PC-3 (cell line): ENCODE results near the gene SEPTIN12. TPM values are rescaled to one million over a fixed set of nuclear protein-coding genes. Genes with fewer than 3 reads are reported as not detected.
A peak's percentile ranks its signal among the peaks of the same experiment; 100 is the strongest.

Experiments
- ATAC-seq: fragments of 200-7000 bp; cut with Tn5 transposase; 2 replicates; pipeline ENCODE4 v1.9.1; 2020; ENCODE audit warnings: mild to moderate bottlenecking, moderate library complexity
- BruUV-seq: library from RNA; stranded (reverse); fragments of 400-500 nt; replicated peaks from 2 replicates; lab custom pipeline; 2021; lab: Mats Ljungman, UMichigan
- CTCF ChIA-PET: fragments of 300-600 bp; sonication (Branson Sonifier 250); formaldehyde crosslinking; loops from one replicate; lab custom pipeline; 2022; ENCODE audit warnings: antibody characterized with exemption; lab: Charles Lee
- POLR2A ChIA-PET: fragments of 300-600 bp; sonication (Branson Sonifier 250); formaldehyde crosslinking; loops from one replicate; lab custom pipeline; 2022; ENCODE audit warnings: antibody characterized with exemption; ENCODE audit not compliant: unreplicated experiment; lab: Charles Lee
- DNase-seq: peaks from one replicate; pipeline ENCODE4 v3.0.0-alpha.2; 2015
- H2AFZ ChIP-seq: fragments of 300-600 bp; sonication (generic); 2 replicates; pipeline ENCODE4 v1.6.0; 2016; ENCODE audit warnings: antibody characterized with exemption, low read length
- H3F3A ChIP-seq: fragments of 300-600 bp; sonication (generic); one replicate; pipeline ENCODE4 v1.6.0; 2017; ENCODE audit warnings: antibody characterized with exemption, low read length, control low read depth, mild to moderate bottlenecking; ENCODE audit not compliant: unreplicated experiment
- H3K27ac ChIP-seq: fragments of 300-600 bp; sonication (generic); 2 replicates; pipeline ENCODE4 v1.5.1; 2016; ENCODE audit warnings: mild to moderate bottlenecking, low read length
- H3K27me3 ChIP-seq: fragments of 300-600 bp; sonication (generic); 2 replicates; pipeline ENCODE4 v1.6.1; 2016; ENCODE audit warnings: low read length, mixed read lengths
- H3K36me3 ChIP-seq: fragments of 300-600 bp; sonication (generic); 2 replicates; pipeline ENCODE4 v1.6.1; 2016; ENCODE audit warnings: low read depth, mixed run types, low read length, mixed read lengths
- H3K4me1 ChIP-seq: fragments of 300-600 bp; sonication (generic); 2 replicates; pipeline ENCODE4 v1.5.1; 2016; ENCODE audit warnings: low read length; ENCODE audit not compliant: insufficient read depth
- H3K4me2 ChIP-seq: fragments of 300-600 bp; sonication (generic); 2 replicates; pipeline ENCODE4 v1.6.0; 2016; ENCODE audit warnings: low read length
- H3K4me3 ChIP-seq: fragments of 300-600 bp; sonication (generic); 2 replicates; pipeline ENCODE4 v1.5.1; 2016; ENCODE audit warnings: mild to moderate bottlenecking, low read length, mixed read lengths
- H3K79me2 ChIP-seq: fragments of 300-600 bp; sonication (generic); 2 replicates; pipeline ENCODE4 v1.6.1; 2017; ENCODE audit warnings: low read length, mixed read lengths
- H3K9ac ChIP-seq: fragments of 300-600 bp; sonication (generic); 2 replicates; pipeline ENCODE4 v1.6.0; 2016; ENCODE audit warnings: mild to moderate bottlenecking, low read length
- H3K9me2 ChIP-seq: fragments of 300-600 bp; sonication (generic); replicated peaks from 2 replicates; pipeline ENCODE4 v1.6.1; 2016; ENCODE audit warnings: mixed run types, low read length, mixed read lengths
- H3K9me3 ChIP-seq: fragments of 300-600 bp; sonication (generic); 2 replicates; pipeline ENCODE4 v1.6.1; 2016; ENCODE audit warnings: low read length, mixed read lengths
- H4K20me1 ChIP-seq: fragments of 300-600 bp; sonication (generic); 2 replicates; pipeline ENCODE4 v1.6.1; 2016; ENCODE audit warnings: low read length, mixed read lengths
- EZH2 ChIP-seq: fragments of 300-600 bp; sonication (generic); IDR thresholded peaks from one replicate; pipeline ENCODE4 v1.6.1; 2017; ENCODE audit warnings: antibody characterized with exemption, mild to moderate bottlenecking, low read length; ENCODE audit not compliant: unreplicated experiment
- EZH2phosphoT487 ChIP-seq: fragments of 300-600 bp; sonication (generic); IDR thresholded peaks from 2 replicates; pipeline ENCODE4 v1.6.1; 2018; ENCODE audit warnings: mild to moderate bottlenecking, antibody characterized with exemption, low read length, borderline replicate concordance
- intact Hi-C: fragments of 100-400 bp; cut with micrococcal nuclease; formaldehyde crosslinking; loops from 2 replicates; pipeline ENCODE4 v1.9.0; 2023
- total RNA-seq: library from RNA; depleted of rRNA; stranded (reverse); fragments of >200 nt; gene quantifications from 2 replicates; pipeline ENCODE4 v1.2.3, GENCODE V29; 2014
- TF ChIP-seq, protein P1 (sequence below): fragments of 300-600 bp; sonication (generic); conservative IDR thresholded peaks from 2 replicates; pipeline ENCODE4 v1.5.1; 2017; ENCODE audit warnings: antibody characterized with exemption, low read depth, mild to moderate bottlenecking, low read length

Gene SEPTIN12
- total RNA-seq, 1 experiment from 2014 or later = not detected

DNA sequence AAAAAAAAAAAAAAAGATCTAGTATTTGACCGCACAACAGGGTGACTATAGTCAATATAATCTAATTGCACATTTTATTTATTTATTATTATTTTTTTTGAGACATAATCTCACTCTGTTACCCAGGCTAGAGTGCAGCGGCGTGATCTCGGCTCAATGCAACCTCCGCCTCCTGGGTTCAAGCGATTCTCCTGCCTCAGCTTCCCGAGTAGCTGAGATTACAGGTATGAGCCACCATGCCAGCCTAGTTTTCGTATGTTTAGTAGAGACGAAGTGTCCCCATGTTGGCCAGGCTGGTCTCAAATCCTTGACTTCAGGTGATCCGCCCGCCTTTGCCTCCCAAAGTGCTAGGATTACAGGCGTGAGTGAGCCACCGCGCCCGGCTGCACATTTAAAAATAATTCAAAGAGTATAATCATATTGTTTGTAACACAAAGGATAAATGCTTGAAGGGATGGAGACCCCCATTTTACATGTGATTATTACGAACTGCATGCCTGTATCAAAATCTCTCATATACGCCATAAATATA is 54.9 kb downstream of the SEPTIN12 start:
- intact Hi-C loops = loop anchor here (5.0 to 10.0 kb wide), 2 partner anchors 69 to 212 kb away; partner anchors contain the start of gene ROGDI
- ATAC-seq (no peak), DNase-seq (no peak)
- ChIA-PET POLR2A (no interaction called here), CTCF (no interaction called here)
- peak overlapping the region; percentile 94 for H3K9ac ChIP-seq
- H3K4me1 ChIP-seq = no peaks in the 10 kb centered on the region; the same call in 1 of the 2 replicates
- peak overlapping the region; percentile 100 for H3K4me2 ChIP-seq
- no peaks in the 10 kb centered on the region for H3K36me3 ChIP-seq
- no peaks in the 10 kb centered on the region for H4K20me1 ChIP-seq
- no peaks in the 10 kb centered on the region for H3K9me3 ChIP-seq
- no peaks in the 10 kb centered on the region for H3K9me2 ChIP-seq
- no TSS peak for BruUV-seq
- H3K27me3 ChIP-seq = no peaks in the 10 kb centered on the region
- peak overlapping the region; percentile 94 for H2AFZ ChIP-seq
- peaks cover 24% of the 10 kb centered on the region for H3K79me2 ChIP-seq
- TF ChIP-seq EZH2 = no peak
- TF ChIP-seq, protein P1, sequence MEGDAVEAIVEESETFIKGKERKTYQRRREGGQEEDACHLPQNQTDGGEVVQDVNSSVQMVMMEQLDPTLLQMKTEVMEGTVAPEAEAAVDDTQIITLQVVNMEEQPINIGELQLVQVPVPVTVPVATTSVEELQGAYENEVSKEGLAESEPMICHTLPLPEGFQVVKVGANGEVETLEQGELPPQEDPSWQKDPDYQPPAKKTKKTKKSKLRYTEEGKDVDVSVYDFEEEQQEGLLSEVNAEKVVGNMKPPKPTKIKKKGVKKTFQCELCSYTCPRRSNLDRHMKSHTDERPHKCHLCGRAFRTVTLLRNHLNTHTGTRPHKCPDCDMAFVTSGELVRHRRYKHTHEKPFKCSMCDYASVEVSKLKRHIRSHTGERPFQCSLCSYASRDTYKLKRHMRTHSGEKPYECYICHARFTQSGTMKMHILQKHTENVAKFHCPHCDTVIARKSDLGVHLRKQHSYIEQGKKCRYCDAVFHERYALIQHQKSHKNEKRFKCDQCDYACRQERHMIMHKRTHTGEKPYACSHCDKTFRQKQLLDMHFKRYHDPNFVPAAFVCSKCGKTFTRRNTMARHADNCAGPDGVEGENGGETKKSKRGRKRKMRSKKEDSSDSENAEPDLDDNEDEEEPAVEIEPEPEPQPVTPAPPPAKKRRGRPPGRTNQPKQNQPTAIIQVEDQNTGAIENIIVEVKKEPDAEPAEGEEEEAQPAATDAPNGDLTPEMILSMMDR = no peak
- no peak for TF ChIP-seq EZH2phosphoT487
- no peak overlapping the region for H3K27ac ChIP-seq
- no peaks in the 10 kb centered on the region for H3F3A ChIP-seq
- H3K4me3 ChIP-seq = peak overlapping the region; percentile 94

DNA sequence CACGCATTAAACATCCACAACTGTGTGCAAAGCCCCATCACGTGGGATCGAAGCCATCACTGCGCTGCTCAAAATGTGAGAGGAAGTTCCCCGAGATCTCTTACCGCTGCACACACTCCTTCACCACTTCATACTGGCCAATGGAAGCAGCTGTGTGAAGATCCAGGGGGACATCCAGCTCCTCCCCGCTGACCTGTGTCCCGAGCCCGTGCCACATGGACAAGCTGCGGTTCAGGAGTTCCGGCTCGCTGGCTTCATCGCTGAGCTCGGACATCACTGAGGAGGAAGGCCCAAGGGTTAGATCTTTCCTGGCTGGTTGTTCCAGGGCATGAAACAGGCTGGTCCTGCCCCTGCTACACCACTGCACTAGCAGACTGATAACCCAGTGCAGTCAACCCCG is 58.3 kb downstream of the SEPTIN12 start:
- Histone ChIP-seq H3K27me3 (no peaks in the 10 kb centered on the region), H2AFZ (no peak overlapping the region), H3K9me3 (no peaks in the 10 kb centered on the region), H4K20me1 (no peaks in the 10 kb centered on the region), H3K4me1 (no peaks in the 10 kb centered on the region), H3F3A (no peaks in the 10 kb centered on the region), H3K4me2 (no peak overlapping the region), H3K4me3 (no peak overlapping the region), H3K79me2 (peaks cover 24% of the 10 kb centered on the region), H3K36me3 (no peaks in the 10 kb centered on the region), H3K9ac (no peak overlapping the region), H3K9me2 (no peaks in the 10 kb centered on the region), H3K27ac (no peak overlapping the region)
- no TSS peak for BruUV-seq
- TF ChIP-seq EZH2 (no peak), EZH2phosphoT487 (no peak)
- TF ChIP-seq, protein P1 = no peak
- DNase-seq (no peak), ATAC-seq (no peak)
- intact Hi-C loops = loop anchor here (5.0 to 10.0 kb wide), 2 partner anchors 72 to 215 kb away; partner anchors contain the start of gene ROGDI
- POLR2A ChIA-PET = no interaction called here
- CTCF ChIA-PET = no interaction called here

DNA sequence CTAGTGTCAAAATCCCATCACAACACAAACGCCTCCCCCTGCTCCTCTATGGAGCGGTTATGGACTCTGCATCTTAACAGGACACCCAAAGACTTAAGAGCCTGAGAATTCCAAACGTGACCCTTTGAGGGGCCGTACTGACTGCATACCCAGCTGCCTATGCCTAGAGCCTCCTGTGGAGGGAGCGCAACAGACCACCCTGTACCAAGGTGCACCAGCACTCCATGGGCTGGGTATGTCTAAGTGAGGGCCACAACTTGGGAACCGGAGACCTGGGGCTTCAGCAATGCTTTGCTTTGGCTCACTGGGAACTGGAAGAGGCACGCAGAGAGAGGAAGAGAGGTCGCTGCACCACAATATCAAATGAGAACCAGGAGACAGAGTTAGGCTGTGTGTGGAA is 59.5 kb downstream of the SEPTIN12 start:
- DNase-seq = no peak
- no TSS peak for BruUV-seq
- intact Hi-C loops = no loop called here
- Histone ChIP-seq H4K20me1 (no peaks in the 10 kb centered on the region), H3K36me3 (no peaks in the 10 kb centered on the region), H3K9me3 (no peaks in the 10 kb centered on the region), H2AFZ (no peak overlapping the region), H3K4me2 (no peak overlapping the region), H3K9ac (no peak overlapping the region), H3K79me2 (peaks cover 21% of the 10 kb centered on the region), H3K9me2 (no peaks in the 10 kb centered on the region), H3K4me3 (no peak overlapping the region), H3K4me1 (no peaks in the 10 kb centered on the region), H3F3A (no peaks in the 10 kb centered on the region), H3K27ac (no peak overlapping the region), H3K27me3 (no peaks in the 10 kb centered on the region)
- ChIA-PET CTCF (no interaction called here), POLR2A (no interaction called here)
- ATAC-seq = no peak
- TF ChIP-seq EZH2 (no peak), EZH2phosphoT487 (no peak)
- TF ChIP-seq, protein P1 = no peak
